H9 (cell line): ENCODE measurements around the gene ASCC2. TPM values are rescaled to one million over a fixed set of nuclear protein-coding genes. Genes with fewer than 3 reads are reported as not detected.

Experiments
- DNase-seq: peaks from one replicate; pipeline ENCODE4 v3.0.0-alpha.2; 2017
- H2AFZ ChIP-seq: one replicate; pipeline ENCODE4 v1.6.1; 2013; ENCODE audit warnings: mild to moderate bottlenecking, low read length, control low read depth, moderate library complexity
- H2AK5ac ChIP-seq: 2 replicates; pipeline ENCODE4 v1.6.1; 2013; ENCODE audit warnings: low read length, control low read depth, mixed read lengths; ENCODE audit not compliant: insufficient read length
- H2BK120ac ChIP-seq: one replicate; pipeline ENCODE4 v1.6.1; 2013; ENCODE audit warnings: low read depth, mild to moderate bottlenecking, low read length, control low read depth, inconsistent platforms; ENCODE audit not compliant: poor library complexity, severe bottlenecking
- H2BK12ac ChIP-seq: 2 replicates; pipeline ENCODE4 v1.6.1; 2013; ENCODE audit warnings: low read length, control low read depth, mixed read lengths, low read depth; ENCODE audit not compliant: insufficient read length
- H2BK15ac ChIP-seq: 2 replicates; pipeline ENCODE4 v1.6.1; 2013; ENCODE audit warnings: low read depth, low read length, control low read depth
- H2BK20ac ChIP-seq: one replicate; pipeline ENCODE4 v1.6.1; 2013; ENCODE audit warnings: low read depth, mild to moderate bottlenecking, low read length, control low read depth, inconsistent platforms; ENCODE audit not compliant: poor library complexity, severe bottlenecking
- H2BK5ac ChIP-seq: 2 replicates; pipeline ENCODE4 v1.6.1; 2013; ENCODE audit warnings: low read length, control low read depth, mixed read lengths; ENCODE audit not compliant: insufficient read length
- H3K14ac ChIP-seq: 2 replicates; pipeline ENCODE4 v1.6.1; 2013; ENCODE audit warnings: low read length, control low read depth; ENCODE audit not compliant: insufficient read depth
- H3K18ac ChIP-seq: 2 replicates; pipeline ENCODE4 v1.6.1; 2013; ENCODE audit warnings: low read depth, mild to moderate bottlenecking, mixed read lengths, low read length, control low read depth; ENCODE audit not compliant: insufficient read length
- H3K23ac ChIP-seq: 2 replicates; pipeline ENCODE4 v1.6.1; 2013; ENCODE audit warnings: low read length, control low read depth, mixed read lengths, low read depth; ENCODE audit not compliant: insufficient read length
- H3K23me2 ChIP-seq: 2 replicates; pipeline ENCODE4 v1.6.1; 2013; ENCODE audit warnings: low read depth, mild to moderate bottlenecking, mixed read lengths, low read length, control low read depth; ENCODE audit not compliant: insufficient read length, poor library complexity, severe bottlenecking
- H3K27ac ChIP-seq: 2 replicates; pipeline ENCODE4 v1.5.1; 2013; ENCODE audit warnings: low read length, control low read depth, mixed read lengths, low read depth; ENCODE audit not compliant: insufficient read length
- H3K27me3 ChIP-seq: 2 replicates; pipeline ENCODE4 v1.6.1; 2013; ENCODE audit warnings: low read length, control low read depth, inconsistent platforms; ENCODE audit not compliant: insufficient read depth
- H3K4ac ChIP-seq: 2 replicates; pipeline ENCODE4 v1.6.1; 2013; ENCODE audit warnings: low read depth, mild to moderate bottlenecking, control low read depth, inconsistent platforms, low read length, moderate library complexity
- H3K4me1 ChIP-seq: 2 replicates; pipeline ENCODE4 v1.6.1; 2013; ENCODE audit warnings: low read length, control low read depth, inconsistent platforms; ENCODE audit not compliant: insufficient read depth
- H3K4me2 ChIP-seq: 2 replicates; pipeline ENCODE4 v1.6.1; 2013; ENCODE audit warnings: low read length, control low read depth, mixed read lengths; ENCODE audit not compliant: insufficient read length, insufficient read depth
- H3K56ac ChIP-seq: 2 replicates; pipeline ENCODE4 v1.6.1; 2013; ENCODE audit warnings: low read depth, mild to moderate bottlenecking, mixed read lengths, low read length, control low read depth; ENCODE audit not compliant: insufficient read length
- H3K79me1 ChIP-seq: 2 replicates; pipeline ENCODE4 v1.6.1; 2013; ENCODE audit warnings: low read depth, mild to moderate bottlenecking, moderate library complexity, low read length, control low read depth, inconsistent platforms; ENCODE audit not compliant: insufficient read depth, poor library complexity, severe bottlenecking
- H3K79me2 ChIP-seq: 2 replicates; pipeline ENCODE4 v1.6.1; 2013; ENCODE audit warnings: low read length, control low read depth, inconsistent platforms; ENCODE audit not compliant: insufficient read depth
- H3K9ac ChIP-seq: 2 replicates; pipeline ENCODE4 v1.6.1; 2013; ENCODE audit warnings: low read length, control low read depth, mixed read lengths; ENCODE audit not compliant: insufficient read length; ENCODE audit errors: extremely low read depth
- H3K9me3 ChIP-seq: one replicate; pipeline ENCODE4 v1.6.1; 2013; ENCODE audit warnings: low read depth, low read length, inconsistent platforms; ENCODE audit not compliant: control insufficient read depth
- H3T11ph ChIP-seq: one replicate; pipeline ENCODE4 v1.6.1; 2013; ENCODE audit warnings: mild to moderate bottlenecking, low read length, control low read depth, inconsistent platforms
- H4K20me1 ChIP-seq: one replicate; pipeline ENCODE4 v1.6.1; 2013; ENCODE audit not compliant: control insufficient read depth, insufficient read length, insufficient read depth
- H4K5ac ChIP-seq: 2 replicates; pipeline ENCODE4 v1.6.1; 2013; ENCODE audit warnings: low read depth, mild to moderate bottlenecking, mixed read lengths, low read length, control low read depth; ENCODE audit not compliant: insufficient read length
- H4K8ac ChIP-seq: replicated peaks from 2 replicates; pipeline ENCODE4 v1.6.1; 2013; ENCODE audit warnings: low read length, control low read depth, mixed read lengths, low read depth; ENCODE audit not compliant: insufficient read length
- H4K91ac ChIP-seq: 2 replicates; pipeline ENCODE4 v1.6.1; 2013; ENCODE audit warnings: low read depth, mild to moderate bottlenecking, moderate library complexity, mixed read lengths, low read length, control low read depth; ENCODE audit not compliant: insufficient read length
- H3K27ac Mint-ChIP-seq, 3 experiments: 2 replicates in 2 of 3; 3 replicates in 1 of 3; pipeline ENCODE4 v1.8.0; 2020 to 2021; ENCODE audit warnings: mixed read lengths in 3 of 3, mild to moderate bottlenecking in 1 of 3, moderate library complexity in 1 of 3
- H3K27me3 Mint-ChIP-seq: 2 replicates; pipeline ENCODE4 v1.8.0; 2021; ENCODE audit warnings: low read depth, mild to moderate bottlenecking, moderate library complexity, mixed read lengths
- H3K36me3 Mint-ChIP-seq, 3 experiments: 2 replicates in 2 of 3; 3 replicates in 1 of 3; pipeline ENCODE4 v1.8.0; 2020 to 2021; ENCODE audit warnings: low read depth in 3 of 3, mixed read lengths in 3 of 3; ENCODE audit not compliant: insufficient read depth in 1 of 3
- H3K4me1 Mint-ChIP-seq, 2 experiments: 2 replicates each; pipeline ENCODE4 v1.8.0; 2020; ENCODE audit warnings: mixed read lengths in 2 of 2
- H3K4me3 Mint-ChIP-seq, 2 experiments: 2 replicates in 1 of 2; 3 replicates in 1 of 2; pipeline ENCODE4 v1.8.0; 2020 to 2021; ENCODE audit warnings: mild to moderate bottlenecking in 2 of 2, mixed read lengths in 2 of 2, moderate library complexity in 1 of 2
- H3K9me3 Mint-ChIP-seq, 2 experiments: 2 replicates in 1 of 2; 3 replicates in 1 of 2; pipeline ENCODE4 v1.8.0; 2020; ENCODE audit warnings: mild to moderate bottlenecking in 2 of 2, mixed read lengths in 2 of 2, moderate library complexity in 1 of 2
- WGBS: extraction: QIAGEN DNeasy Blood & Tissue Kit; methylation state at CpG from one replicate; pipeline ENCODE4 v1.1.7; 2013; ENCODE audit warnings: missing lambda C conversion rate, low lambda C conversion rate, mixed read lengths; ENCODE audit not compliant: insufficient read length; ENCODE audit errors: extremely low coverage; 5-methylcytosine and 5-hydroxymethylcytosine counted together
- total RNA-seq: library from RNA; stranded (reverse); gene quantifications from 2 replicates; pipeline ENCODE4 v1.2.1, GENCODE V29; 2021
- TF ChIP-seq, protein P1 (sequence below): fragments of 200-600 bp; sonication (generic); conservative IDR thresholded peaks from 3 replicates; pipeline ENCODE4 v1.8.0; 2021; ENCODE audit warnings: antibody characterized with exemption, mild to moderate bottlenecking

Gene ASCC2
- total RNA-seq, 1 experiment from 2014 or later, result 48.2 TPM

DNA sequence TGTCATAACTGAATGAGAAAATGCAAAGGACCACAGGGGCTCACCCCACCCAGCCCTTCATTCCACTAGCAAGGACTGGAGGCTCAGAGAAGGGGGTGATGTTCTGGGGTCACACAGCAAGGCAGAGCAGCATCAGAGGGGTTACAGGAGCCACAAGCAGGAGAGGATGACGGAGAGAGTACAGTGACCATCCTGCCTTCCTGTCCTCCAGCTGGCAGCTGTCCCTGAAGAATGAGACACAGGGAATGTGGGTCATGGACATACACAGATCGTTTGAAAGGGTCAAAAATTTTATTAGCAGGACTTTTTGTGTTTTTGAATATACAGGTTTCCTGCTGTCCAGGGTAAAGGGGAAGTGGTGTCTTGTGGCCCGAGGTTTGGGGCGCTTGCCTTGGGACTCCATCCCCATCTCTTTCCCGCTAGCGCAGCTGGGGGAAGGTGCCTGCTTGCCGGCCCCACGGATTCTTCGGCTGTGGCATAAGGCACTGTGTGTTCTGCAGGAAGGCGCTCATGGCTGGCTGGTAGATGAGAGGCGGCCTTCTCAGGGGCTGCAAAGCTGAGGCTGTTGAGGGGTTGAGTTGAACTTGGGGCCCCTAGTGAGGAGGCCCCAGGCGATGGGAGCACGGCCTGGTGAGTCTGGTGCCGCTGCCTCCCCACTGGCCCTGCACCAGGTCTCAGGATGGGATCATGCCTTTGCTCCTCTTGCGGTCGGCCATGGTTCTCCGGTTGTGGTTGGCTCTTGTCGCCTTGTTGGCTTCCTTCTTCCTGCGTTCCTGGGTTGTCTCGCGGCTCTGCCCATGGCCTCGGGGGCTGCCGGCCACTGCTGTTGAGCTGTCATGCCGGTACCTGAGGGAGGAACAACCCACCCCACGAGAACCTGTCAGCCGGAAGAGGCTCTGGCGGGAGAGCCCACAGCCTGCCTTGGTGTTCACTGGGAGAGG is 49.5 kb downstream of the ASCC2 start:
- no peak overlapping the region for H3K56ac ChIP-seq
- Mint-ChIP-seq H3K27me3 (no peaks in the 10 kb centered on the region), H3K36me3 (peaks cover 2 to 54% (median 29%) of the 10 kb centered on the region in 3 experiments; a peak in 6 of 7 replicates), H3K27ac (no peak overlapping the region), H3K4me1 (peaks cover 17 to 31% of the 10 kb centered on the region in 2 experiments), H3K9me3 (no peaks in the 10 kb centered on the region), H3K4me3 (no peak overlapping the region)
- no peak overlapping the region for H3K4me2 ChIP-seq
- TF ChIP-seq, protein P1, sequence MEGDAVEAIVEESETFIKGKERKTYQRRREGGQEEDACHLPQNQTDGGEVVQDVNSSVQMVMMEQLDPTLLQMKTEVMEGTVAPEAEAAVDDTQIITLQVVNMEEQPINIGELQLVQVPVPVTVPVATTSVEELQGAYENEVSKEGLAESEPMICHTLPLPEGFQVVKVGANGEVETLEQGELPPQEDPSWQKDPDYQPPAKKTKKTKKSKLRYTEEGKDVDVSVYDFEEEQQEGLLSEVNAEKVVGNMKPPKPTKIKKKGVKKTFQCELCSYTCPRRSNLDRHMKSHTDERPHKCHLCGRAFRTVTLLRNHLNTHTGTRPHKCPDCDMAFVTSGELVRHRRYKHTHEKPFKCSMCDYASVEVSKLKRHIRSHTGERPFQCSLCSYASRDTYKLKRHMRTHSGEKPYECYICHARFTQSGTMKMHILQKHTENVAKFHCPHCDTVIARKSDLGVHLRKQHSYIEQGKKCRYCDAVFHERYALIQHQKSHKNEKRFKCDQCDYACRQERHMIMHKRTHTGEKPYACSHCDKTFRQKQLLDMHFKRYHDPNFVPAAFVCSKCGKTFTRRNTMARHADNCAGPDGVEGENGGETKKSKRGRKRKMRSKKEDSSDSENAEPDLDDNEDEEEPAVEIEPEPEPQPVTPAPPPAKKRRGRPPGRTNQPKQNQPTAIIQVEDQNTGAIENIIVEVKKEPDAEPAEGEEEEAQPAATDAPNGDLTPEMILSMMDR, result no peak
- H3T11ph ChIP-seq, result no peak overlapping the region
- H3K14ac ChIP-seq, result no peak overlapping the region
- no peaks in the 10 kb centered on the region for H3K23me2 ChIP-seq
- H3K79me2 ChIP-seq, result no peaks in the 10 kb centered on the region
- DNase-seq, result no peak
- no peak overlapping the region for H2BK5ac ChIP-seq
- no peak overlapping the region for H2BK15ac ChIP-seq
- H2BK20ac ChIP-seq, result no peak overlapping the region
- H2BK12ac ChIP-seq, result no peak overlapping the region
- no peak overlapping the region for H3K18ac ChIP-seq
- no peak overlapping the region for H3K27ac ChIP-seq
- H3K79me1 ChIP-seq, result no peaks in the 10 kb centered on the region
- no peak overlapping the region for H2AK5ac ChIP-seq
- WGBS, result no CpG with 5 or more reads among the region's 27 CpGs
- no peak overlapping the region for H2BK120ac ChIP-seq
- H3K27me3 ChIP-seq, result no peaks in the 10 kb centered on the region
- H3K9ac ChIP-seq, result no peak overlapping the region
- H3K23ac ChIP-seq, result no peak overlapping the region
- H4K20me1 ChIP-seq, result no peaks in the 10 kb centered on the region
- H4K5ac ChIP-seq, result no peak overlapping the region
- H3K4ac ChIP-seq, result no peak overlapping the region
- no peak overlapping the region for H4K91ac ChIP-seq
- no peaks in the 10 kb centered on the region for H3K4me1 ChIP-seq
- H3K9me3 ChIP-seq, result no peaks in the 10 kb centered on the region
- no peak overlapping the region for H2AFZ ChIP-seq
- no peak overlapping the region for H4K8ac ChIP-seq
